CD4-positive, alpha-beta T cell treated with Interleukin-17A for 4 hours (primary cell): ENCODE measurements around the gene ITGA3.
A peak's percentile ranks its signal among the peaks of the same experiment; 100 is the strongest.

Experiments
- DNase-seq: peaks from one replicate; pipeline ENCODE4 v3.0.0-alpha.2; 2020; ENCODE audit warnings: mixed read lengths

Gene ITGA3

DNA sequence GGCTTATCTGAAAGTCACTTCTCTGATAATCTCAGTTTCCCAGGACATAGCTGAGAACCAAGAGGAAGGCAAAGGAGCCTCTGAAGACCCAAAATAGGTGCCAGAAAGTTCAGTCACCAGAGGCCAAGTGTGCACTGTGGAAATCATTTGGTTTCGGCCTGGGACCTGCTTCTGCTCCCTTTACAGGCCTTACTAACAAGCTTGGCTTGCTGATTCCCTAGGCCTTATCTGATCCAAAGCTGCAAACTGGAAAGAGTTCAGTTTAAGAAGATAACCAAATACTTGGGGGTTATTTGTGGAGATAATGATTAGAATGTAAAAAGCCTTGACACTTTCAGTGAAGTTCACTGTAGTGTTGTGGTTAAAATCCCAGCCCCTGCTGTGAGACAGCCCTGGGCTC is 17.0 kb downstream of the ITGA3 start:
- DNase-seq: no peak

DNA sequence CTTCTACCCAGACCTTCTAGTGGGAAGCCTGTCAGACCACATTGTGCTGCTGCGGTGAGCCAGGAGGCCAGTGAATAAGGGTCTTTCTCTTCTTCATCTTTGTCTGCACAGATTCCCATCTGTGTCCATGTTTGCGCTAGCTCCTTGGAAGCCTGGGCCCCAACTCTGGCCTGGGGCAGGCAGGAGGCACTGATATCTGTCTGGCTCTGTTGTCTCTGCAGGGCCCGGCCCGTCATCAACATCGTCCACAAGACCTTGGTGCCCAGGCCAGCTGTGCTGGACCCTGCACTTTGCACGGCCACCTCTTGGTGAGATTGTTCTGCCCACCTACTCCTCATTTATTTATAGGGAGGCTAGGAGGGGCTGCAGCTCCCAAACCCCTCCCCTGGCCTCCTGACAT is 18.3 kb downstream of the ITGA3 start:
- DNase-seq: no peak

DNA sequence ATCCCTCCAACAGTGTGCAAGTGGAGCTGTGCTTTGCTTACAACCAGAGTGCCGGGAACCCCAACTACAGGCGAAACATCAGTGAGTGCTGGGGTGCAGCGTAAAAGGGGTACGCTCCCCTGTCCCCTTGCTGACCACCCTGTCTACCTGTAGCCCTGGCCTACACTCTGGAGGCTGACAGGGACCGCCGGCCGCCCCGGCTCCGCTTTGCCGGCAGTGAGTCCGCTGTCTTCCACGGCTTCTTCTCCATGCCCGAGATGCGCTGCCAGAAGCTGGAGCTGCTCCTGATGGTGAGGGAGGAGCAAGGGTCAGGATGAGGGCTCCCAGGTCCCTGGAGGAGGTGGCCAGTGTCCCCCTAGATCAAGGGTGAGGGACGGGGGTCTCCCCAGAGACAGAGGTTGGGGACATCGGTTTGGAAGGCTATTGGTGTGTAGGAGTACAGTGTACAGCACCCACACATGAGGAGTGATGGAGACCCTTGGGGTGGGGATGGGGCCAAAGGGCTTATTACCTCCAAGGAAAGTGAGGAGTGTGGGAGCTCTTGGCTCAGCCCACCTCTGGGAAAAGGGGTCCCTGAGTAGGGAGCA is 19.6 kb downstream of the ITGA3 start:
- DNase-seq: no peak

DNA sequence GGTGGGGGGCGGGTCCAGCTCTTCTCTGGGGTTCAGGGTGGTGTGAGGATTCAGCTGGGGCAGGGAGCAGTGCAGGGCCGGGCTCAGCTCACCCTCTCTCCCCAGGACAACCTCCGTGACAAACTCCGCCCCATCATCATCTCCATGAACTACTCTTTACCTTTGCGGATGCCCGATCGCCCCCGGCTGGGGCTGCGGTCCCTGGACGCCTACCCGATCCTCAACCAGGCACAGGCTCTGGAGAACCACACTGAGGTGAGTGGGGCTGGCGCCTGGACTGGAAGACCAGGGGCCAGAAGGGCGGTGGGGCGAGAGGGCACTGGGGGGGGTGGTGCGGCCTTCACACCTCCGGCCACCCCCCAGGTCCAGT is 20.3 kb downstream of the ITGA3 start:
- DNase-seq: no peak

DNA sequence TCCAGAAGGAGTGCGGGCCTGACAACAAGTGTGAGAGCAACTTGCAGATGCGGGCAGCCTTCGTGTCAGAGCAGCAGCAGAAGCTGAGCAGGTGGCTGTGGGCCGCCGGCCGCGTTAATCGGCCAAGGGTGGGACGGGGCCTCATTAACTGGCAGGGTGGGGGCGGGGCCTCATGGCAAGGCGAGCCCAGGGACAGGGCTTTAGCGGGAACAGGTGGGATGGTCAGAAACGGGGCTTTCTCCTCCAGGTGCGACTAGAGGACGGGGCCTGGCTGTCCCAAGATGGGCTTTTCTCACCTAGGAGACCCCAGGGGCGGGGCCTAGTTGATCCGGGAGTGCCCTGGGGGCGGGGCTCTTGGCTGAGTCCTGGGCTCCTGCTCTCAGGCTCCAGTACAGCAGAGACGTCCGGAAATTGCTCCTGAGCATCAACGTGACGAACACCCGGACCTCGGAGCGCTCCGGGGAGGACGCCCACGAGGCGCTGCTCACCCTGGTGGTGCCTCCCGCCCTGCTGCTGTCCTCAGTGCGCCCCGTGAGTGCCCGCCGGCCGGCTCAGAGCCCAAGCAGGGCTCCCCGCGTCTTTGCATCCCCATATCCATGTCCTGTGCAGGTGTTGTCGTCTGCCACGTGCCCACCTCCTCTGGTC is 20.8 kb downstream of the ITGA3 start:
- DNase-seq: no peak

DNA sequence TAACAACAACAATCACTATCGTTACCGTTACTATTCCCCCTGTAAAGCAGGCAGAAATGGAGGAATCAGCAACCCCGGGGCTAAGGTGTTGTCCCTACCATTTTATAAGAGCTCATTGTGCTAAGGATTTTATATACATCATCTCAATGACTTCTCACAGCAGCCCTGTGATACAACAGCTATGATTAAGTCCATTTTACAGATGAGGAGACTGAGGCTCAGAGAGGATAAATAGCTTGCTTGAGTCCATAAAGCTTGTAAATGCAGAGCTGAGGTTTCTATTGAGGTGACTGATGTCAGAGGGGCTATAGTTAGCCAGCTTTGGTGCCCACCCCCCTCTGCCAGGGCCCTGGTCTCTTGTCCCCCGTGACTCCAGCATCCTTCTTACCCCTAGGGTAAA is 22.5 kb downstream of the ITGA3 start:
- DNase-seq: no peak

DNA sequence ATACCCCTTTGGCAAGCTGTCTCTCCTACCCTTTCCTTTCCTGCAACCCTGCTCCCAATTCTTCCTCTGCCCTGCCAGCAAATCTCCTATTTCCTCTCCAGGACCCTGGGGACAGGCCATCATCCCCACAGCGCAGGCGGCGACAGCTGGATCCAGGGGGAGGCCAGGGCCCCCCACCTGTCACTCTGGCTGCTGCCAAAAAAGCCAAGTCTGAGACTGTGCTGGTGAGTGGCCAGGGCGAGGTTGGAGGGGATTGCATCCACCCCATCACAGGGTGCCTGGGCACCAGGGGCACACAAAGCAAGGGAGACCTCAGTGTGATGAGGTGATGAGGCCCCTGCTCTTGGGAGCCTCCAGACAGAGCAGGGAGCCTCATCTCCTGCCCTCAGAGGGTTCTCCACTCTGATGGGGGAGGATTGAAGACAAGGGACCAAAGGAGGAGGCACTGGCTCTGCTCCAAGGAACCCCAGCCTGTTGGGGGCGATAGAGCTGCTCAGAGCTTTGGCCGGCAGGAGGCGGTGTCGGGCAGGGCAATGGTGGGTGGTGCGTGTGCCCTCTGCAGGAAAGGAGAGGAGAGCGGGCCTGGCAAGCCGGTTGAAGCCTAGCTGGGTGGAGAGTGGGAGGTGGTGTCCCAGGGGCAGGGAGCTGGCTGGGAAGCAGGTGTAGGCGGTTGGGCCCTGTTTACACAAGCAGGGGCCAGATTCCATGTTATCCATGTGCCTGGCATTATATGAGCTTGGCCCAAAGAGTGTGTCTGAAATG is 23.6 kb downstream of the ITGA3 start:
- peak; percentile 18 for DNase-seq

DNA sequence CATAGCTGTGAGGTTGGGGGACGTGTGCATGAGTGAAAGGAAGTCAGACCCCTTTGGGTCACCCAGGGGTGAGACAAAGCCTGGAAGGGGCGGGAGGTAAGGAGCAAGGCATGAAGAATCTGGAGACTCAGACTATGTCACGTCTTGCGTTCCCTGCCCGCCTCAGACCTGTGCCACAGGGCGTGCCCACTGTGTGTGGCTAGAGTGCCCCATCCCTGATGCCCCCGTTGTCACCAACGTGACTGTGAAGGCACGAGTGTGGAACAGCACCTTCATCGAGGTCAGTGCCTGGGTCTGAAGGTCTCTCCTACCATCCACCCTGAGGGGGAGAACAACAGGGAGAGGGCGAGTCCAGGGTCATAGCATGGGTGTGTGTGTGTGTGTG is 24.2 kb downstream of the ITGA3 start:
- no peak for DNase-seq

DNA sequence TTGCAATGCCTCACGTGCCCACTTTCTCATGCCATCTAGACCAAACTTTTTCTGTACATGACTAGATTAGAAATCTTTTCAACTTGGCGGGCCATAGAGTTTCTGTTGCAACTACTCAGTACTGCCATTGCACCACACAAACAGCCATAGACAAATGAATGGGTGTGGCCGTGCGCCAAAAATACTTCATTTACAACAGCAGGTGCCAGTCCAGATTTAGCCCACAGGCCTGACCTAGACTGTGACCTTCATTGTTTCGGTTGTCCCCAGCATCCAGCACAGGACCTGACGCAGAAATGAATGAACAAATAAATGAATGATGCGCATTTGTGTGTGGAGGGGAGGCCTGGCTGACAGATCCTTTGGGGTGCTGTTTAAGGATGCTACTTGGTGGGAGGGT is 24.9 kb downstream of the ITGA3 start:
- DNase-seq: no peak

DNA sequence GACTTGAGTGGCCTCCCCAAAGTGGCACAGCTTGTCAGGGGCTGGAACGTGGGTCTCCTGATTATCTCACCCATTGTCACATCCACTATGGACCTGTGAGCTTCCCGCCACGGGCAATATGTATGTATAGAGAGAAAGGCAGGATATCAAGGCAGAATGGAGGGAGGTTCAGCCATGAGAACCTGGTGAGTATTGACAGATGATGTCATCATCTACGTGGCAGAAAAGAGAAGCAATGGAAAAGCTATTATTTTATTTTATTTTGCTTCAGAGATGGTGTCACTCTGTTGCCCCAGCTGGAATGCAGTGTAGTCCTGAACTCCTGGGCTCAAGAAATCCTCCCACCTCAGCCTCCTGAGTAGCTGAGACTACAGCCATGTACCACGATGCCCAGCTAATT is 25.8 kb downstream of the ITGA3 start:
- no peak for DNase-seq

DNA sequence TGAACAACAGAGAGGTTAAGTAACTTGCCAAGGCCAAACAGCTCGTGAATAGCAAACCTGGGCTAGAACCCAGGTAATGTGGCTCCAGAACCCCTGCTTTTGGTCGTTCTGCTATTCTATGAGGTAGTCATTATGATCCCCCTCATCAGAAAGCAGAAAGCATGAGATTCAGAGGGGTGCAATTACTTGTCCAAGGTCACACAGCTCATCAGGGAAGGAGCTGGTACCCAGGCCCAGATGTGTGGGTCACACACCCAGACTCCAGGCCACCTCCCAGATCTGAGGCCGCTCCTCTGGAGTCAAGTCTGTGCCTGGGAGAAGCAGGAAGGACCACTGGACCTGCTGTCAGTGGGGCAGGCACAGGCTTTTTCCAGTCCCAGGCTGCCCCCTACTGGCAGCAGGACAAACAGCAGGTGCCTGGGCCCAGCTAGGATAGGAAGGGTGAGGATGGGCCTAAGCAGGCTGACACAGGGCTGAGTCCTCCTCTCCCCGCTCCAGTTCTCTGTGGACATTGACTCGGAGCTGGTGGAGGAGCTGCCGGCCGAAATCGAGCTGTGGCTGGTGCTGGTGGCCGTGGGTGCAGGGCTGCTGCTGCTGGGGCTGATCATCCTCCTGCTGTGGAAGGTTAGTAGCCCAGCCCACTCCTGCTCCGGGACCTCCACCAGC is 31.5 kb downstream of the ITGA3 start:
- peak; percentile 82 for DNase-seq

DNA sequence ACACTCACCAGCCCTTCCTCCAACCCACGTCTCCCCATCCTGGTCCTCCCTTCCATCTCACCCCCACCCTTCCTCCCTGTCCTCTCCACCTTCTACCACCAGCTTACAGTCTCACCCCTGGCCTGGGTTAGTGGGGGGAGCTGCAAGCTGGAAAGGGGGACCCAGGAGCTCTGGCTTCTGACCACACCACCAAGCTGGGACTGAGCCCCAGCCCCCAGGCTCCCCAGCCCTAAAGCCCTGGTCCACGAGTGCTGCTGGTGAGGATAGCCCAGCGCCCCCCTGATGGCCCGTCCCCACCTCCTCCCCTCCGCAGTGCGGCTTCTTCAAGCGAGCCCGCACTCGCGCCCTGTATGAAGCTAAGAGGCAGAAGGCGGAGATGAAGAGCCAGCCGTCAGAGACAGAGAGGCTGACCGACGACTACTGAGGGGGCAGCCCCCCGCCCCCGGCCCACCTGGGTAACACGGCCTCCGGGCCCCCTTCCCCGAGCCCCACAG is 32.0 kb downstream of the ITGA3 start:
- no peak for DNase-seq

DNA sequence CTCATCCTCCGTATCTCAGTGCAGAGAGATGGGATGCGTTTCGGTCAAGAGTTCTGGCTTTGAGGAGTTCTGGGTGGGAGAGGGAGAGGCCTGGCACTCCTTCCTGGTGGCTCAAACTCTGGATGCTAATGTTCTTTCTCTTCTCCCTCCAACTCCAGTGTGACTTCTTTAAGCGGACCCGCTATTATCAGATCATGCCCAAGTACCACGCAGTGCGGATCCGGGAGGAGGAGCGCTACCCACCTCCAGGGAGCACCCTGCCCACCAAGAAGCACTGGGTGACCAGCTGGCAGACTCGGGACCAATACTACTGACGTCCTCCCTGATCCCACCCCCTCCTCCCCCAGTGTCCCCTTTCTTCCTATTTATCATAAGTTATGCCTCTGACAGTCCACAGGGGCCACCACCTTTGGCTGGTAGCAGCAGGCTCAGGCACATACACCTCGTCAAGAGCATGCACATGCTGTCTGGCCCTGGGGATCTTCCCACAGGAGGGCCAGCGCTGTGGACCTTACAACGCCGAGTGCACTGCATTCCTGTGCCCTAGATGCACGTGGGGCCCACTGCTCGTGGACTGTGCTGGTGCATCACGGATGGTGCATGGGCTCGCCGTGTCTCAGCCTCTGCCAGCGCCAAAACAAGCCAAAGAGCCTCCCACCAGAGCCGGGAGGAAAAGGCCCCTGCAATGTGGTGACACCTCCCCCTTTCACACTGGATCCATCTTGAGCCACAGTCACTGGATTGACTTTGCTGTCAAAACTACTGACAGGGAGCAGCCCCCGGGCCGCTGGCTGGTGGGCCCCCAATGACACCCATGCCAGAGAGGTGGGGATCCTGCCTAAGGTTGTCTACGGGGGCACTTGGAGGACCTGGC is 33.3 kb downstream of the ITGA3 start:
- DNase-seq: no peak

DNA sequence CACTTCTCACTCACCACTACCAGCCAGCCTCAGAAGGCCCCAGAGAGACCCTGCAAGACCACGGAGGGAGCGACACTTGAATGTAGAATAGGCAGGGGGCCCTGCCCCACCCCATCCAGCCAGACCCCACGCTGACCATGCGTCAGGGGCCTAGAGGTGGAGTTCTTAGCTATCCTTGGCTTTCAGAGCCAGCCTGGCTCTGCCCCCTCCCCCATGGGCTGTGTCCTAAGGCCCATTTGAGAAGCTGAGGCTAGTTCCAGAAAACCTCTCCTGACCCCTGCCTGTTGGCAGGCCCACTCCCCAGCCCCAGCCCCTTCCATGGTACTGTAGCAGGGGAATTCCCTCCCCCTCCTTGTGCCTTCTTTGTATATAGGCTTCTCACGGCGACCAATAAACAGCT is 34.2 kb downstream of the ITGA3 start:
- DNase-seq: no peak

DNA sequence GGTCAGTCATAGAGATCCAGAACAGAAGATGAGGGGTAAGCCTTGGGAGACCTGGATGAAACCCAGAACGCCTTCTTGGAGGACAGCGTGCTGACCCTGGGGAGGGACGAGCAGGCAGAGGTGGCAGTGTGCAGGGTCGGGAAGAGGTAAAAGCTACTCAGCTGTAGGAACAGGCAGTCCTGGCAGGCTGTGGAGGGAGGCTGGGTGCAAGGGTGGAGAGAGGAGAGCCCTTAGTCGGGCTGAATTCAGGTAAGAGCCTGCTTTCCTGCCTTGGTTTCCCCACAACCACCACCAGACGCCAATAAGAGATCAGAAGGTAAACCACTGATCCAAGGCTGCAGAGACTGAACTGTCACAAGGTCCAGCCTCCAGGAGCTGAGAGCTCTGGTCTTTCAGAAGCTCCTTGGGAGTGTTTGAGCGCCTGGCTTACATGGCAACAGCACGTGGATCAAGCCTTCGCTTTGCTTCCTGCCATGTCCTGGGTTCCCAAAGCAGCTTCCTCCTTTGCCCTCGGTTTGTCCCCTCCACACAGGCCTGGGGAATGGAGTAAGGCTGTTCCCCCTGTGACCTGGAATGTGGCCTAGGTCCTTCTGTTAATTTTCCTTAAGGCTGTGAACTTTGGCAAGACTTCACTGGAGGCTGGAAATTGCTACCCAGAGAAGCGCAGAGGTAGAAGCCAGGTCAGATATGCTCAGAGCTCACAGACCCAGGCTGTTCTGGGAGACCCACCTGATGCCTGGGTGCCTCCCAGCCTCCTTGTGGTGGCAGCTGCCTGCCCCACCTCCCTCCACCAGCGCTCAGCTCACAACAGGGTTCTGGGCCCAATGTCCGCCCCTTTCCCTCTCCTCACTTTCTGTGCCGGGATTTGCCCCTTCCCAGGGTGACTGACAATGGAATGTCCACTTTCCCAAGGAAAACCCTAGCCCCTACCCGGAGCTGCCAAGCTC is 35.3 kb downstream of the ITGA3 start:
- DNase-seq: no peak

DNA sequence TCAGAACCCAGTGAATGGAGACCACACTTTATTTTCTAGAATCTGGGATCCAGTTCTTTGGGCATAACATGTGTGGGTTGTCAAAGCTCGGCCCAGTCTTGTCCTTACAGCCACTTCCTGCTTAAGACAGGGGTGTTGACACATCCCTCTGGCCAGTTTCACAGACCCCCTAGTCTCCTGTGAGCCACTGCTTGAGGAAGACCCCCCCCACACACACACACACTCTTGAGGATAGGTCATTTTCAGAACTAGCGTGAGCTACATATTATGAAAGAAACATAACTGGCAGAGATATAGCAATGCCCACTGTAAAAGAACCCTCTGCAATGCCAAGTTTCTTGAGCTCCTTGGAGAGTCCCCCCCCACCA is 36.0 kb downstream of the ITGA3 start:
- no peak for DNase-seq

DNA sequence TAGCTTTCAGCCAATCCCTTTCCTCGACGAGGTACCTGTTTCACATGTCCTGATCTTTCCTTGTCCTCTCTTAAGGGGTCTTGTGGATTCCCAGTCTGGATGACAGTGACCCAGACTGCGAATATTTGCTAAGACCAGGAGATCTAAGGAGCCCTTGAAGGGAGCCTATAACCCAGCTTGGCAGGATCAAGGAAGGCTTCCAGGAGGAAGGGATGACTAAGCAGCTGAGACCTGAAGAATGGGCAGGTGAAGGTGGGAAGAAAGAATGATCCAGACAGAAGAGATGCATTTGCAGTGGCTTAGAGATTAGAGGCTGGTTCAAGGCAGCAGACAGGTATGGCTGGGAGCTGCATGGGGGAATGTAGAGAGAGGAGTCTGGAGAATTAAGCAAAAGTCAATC is 37.3 kb downstream of the ITGA3 start:
- DNase-seq: no peak

DNA sequence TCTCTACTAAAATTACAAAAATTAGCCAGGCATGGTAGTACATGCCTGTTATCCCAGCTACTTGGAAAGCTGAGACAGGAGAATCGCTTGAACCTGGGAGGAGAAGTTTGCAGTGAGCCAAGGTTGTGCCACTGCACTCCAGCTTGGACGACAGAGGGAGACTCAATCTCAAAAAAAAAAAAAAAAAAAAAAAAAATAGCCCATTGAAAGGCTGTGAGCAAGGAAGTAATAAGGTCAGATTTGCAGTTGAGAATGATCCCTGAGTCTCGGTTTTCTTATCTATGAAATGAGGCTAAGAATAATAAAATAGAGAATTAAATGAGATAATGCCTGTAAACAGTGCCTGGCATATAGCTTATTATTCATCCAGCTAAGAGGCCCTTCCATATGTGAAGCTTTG is 37.9 kb downstream of the ITGA3 start:
- no peak for DNase-seq

DNA sequence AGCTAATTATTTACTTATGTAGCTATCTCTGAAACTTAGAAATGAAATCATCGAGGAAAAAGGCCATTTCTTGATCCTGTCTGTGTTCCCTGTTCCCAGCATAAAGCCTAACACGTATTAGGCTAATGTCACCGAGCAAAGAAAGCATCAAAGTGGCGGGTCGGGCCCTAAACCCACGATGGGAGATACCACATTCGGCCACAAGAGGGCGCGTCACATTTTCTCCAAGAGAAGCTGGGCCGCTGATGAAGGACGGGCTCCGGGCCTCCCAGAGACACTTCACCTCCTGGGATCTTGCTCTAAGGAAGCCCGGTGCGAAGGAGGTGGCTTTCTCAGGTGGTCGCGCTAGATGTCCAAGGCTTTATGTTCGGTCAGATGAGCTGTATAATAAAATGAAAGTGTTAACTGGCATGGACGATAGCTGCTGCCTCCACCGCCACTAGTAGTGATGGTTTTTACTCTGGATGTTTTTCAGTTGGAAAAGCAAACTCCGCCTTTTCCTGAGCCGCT is 38.4 kb downstream of the ITGA3 start:
- peak; percentile 96 for DNase-seq

DNA sequence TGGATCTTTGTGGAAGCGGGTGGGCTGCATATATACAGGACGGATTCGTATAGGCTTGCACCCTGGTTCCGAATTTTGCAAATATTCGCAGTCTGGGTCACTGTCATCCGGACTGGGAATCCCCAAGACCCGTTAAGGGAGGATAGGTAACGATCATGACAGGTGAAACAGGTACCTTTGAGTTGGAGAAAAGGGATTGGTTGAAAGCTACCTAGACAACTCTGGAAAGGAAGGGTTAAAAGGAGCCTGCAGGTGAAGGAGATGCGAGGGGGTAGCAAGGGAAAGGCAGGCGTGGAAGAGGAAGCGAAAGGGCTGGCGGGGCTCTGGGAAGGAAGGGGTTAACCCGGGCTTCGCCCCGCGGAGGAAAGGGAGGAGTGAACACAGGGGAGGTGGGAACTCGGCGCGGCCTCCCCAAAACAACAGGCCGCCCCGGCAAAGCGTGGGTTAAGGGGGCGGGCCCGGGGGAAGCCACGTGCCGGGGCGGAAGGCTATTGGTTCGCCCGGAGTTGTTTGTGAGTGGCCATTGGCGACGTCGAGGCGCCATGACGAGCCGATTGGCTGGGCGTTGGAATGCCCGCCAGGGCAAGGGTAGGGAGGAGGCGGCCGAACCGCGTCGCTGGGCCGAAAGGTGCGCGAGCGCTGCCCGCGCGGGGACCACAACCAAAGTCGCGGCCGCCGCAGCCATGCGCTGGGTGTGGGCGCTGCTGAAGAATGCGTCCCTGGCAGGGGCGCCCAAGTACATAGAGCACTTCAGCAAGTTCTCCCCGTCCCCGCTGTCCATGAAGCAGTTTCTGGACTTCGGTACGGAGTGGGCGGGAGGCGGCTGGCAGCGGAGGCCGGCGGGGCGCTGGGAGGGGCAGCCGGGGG is 39.1 kb downstream of the ITGA3 start, which contains the start of gene PDK2:
TSS of gene PDK2 (plus strand) at position 599 of the 867 bp plus-strand sequence. CDS start at position 684, 85 bp downstream.
- peak; percentile 97 for DNase-seq
